MM.1S (cell line): ENCODE results near the gene RNF150.

Experiments used
- DNase-seq: peaks from one replicate; pipeline ENCODE4 v3.0.0-alpha.2; 2015
- H2AFZ ChIP-seq: fragments of 300-600 bp; sonication (generic); 2 replicates; pipeline ENCODE4 v1.6.0; 2016; ENCODE audit warnings: antibody characterized with exemption, low read length
- H3F3A ChIP-seq: fragments of 300-600 bp; sonication (generic); 2 replicates; pipeline ENCODE4 v1.6.1; 2016; ENCODE audit warnings: mild to moderate bottlenecking, antibody characterized with exemption, low read length, moderate library complexity, mixed read lengths; ENCODE audit not compliant: insufficient read depth
- H3K27ac ChIP-seq: fragments of 300-600 bp; sonication (generic); 2 replicates; pipeline ENCODE4 v1.5.1; 2016; ENCODE audit warnings: mild to moderate bottlenecking, low read length
- H3K27me3 ChIP-seq: fragments of 300-600 bp; sonication (generic); replicated peaks from 2 replicates; pipeline ENCODE4 v1.6.0; 2016; ENCODE audit warnings: low read length; ENCODE audit not compliant: insufficient read depth
- H3K36me3 ChIP-seq: fragments of 300-600 bp; sonication (generic); replicated peaks from 2 replicates; pipeline ENCODE4 v1.6.1; 2016; ENCODE audit warnings: mild to moderate bottlenecking, low read length, mixed read lengths; ENCODE audit not compliant: insufficient read depth
- H3K4me1 ChIP-seq: fragments of 300-600 bp; sonication (generic); 2 replicates; pipeline ENCODE4 v1.6.1; 2016; ENCODE audit warnings: low read length, mixed read lengths
- H3K4me2 ChIP-seq: fragments of 300-600 bp; sonication (generic); 2 replicates; pipeline ENCODE4 v1.6.0; 2016; ENCODE audit warnings: low read depth, low read length
- H3K4me3 ChIP-seq: fragments of 300-600 bp; sonication (generic); 2 replicates; pipeline ENCODE4 v1.5.1; 2016; ENCODE audit warnings: low read length, mixed read lengths
- H3K79me2 ChIP-seq: fragments of 300-600 bp; sonication (generic); 2 replicates; pipeline ENCODE4 v1.6.1; 2016; ENCODE audit warnings: mixed run types, low read length, mixed read lengths
- H3K9ac ChIP-seq: fragments of 300-600 bp; sonication (generic); 2 replicates; pipeline ENCODE4 v1.6.1; 2016; ENCODE audit warnings: low read length, mixed read lengths
- H3K9me2 ChIP-seq: fragments of 300-600 bp; sonication (generic); replicated peaks from 2 replicates; pipeline ENCODE4 v1.6.1; 2016; ENCODE audit warnings: mild to moderate bottlenecking, low read length, mixed read lengths; ENCODE audit not compliant: insufficient read depth
- H3K9me3 ChIP-seq: fragments of 300-600 bp; sonication (generic); replicated peaks from 2 replicates; pipeline ENCODE4 v1.6.1; 2016; ENCODE audit warnings: mild to moderate bottlenecking, low read length, mixed read lengths; ENCODE audit not compliant: insufficient read depth
- H4K20me1 ChIP-seq: fragments of 300-600 bp; sonication (generic); 2 replicates; pipeline ENCODE4 v1.6.1; 2016; ENCODE audit warnings: mild to moderate bottlenecking, low read length, moderate library complexity, mixed read lengths; ENCODE audit not compliant: insufficient read depth
- CTCF ChIP-seq: fragments of 300-600 bp; sonication (generic); IDR thresholded peaks from 2 replicates; pipeline ENCODE4 v1.5.1; 2016; ENCODE audit warnings: antibody characterized with exemption, low read length, mixed read lengths
- EZH2 ChIP-seq: fragments of 300-600 bp; sonication (generic); optimal IDR thresholded peaks from 2 replicates; pipeline ENCODE3; 2017; ENCODE audit warnings: low read depth, mild to moderate bottlenecking, antibody characterized with exemption, low read length, mixed read lengths
- EZH2phosphoT487 ChIP-seq: fragments of 300-600 bp; sonication (generic); IDR thresholded peaks from 2 replicates; pipeline ENCODE4 v1.6.1; 2018; ENCODE audit warnings: antibody characterized with exemption, low read length

RNF150 gene

DNA sequence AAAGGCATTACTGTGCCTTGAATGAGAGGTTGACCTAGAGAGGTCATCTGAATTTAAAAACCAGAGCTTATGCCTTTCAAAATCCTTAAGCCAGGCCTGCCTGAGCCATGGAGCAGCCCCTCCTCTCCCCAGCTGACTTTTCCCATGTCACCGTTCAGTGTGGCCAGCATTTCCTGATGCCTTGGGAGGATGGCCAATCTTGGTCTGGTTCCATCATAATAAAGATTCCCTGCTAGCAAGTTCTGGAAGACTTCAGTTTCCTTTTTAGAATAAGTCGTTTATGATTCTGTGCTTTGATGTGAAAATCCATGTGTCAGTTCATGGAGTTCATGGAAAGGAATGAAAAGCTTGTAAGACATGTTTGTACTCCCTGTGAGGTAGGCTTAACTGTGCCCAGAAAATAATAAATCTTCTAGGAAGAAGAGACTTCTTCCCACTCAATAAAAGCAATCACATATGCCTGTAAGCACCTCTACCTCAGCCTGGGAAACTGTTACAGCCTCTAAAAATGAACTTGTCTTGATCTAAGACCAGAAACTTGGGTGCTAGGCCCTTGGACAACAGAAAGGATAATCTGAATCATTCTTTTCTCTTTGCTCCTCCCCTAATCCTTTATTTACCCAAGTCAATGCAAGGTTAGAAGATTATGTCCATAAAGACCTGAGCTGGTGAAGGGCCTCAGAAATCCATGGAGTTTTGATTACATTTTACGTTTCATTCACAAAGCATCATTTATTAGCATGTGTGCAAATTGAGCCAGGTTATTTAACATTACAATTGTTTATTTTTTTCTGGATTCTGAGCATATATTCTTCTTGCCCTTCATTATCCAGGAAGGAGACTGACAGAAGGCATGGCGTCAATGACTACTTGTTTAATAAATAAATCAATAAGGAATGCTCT, 293.1 kb downstream of the RNF150 start:
- no peaks in the 10 kb centered on the region for H3K9me2 ChIP-seq
- H3K9me3 ChIP-seq = no peaks in the 10 kb centered on the region
- H3K27ac ChIP-seq = no peak overlapping the region
- H3K27me3 ChIP-seq = no peaks in the 10 kb centered on the region
- H3K79me2 ChIP-seq = no peaks in the 10 kb centered on the region
- no peaks in the 10 kb centered on the region for H4K20me1 ChIP-seq
- H3K36me3 ChIP-seq = no peaks in the 10 kb centered on the region
- TF ChIP-seq EZH2phosphoT487 = no peak
- no peak for TF ChIP-seq EZH2
- no peak for TF ChIP-seq CTCF
- H3F3A ChIP-seq = no peaks in the 10 kb centered on the region
- no peak overlapping the region for H3K9ac ChIP-seq
- no peaks in the 10 kb centered on the region for H3K4me1 ChIP-seq
- H3K4me3 ChIP-seq = no peak overlapping the region
- no peak overlapping the region for H2AFZ ChIP-seq
- DNase-seq = no peak
- no peak overlapping the region for H3K4me2 ChIP-seq

DNA sequence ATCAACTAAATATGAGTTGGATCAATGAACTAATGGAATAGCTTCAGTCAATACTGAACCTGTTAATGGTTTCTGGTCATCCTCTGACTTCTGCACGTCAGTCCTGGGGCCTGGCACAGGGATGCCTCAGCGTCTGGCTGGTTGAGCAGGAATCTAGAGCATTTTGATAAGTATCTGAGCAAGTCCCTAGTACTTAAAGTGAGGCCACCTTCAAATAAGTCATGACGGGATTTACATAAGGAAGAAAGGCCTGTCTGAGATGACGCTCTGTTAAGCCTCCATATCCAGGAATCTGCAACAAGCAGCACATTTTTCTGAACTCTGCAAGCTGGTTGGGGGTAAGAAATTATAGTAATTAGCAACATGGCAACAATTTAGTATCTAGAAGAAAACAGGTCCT, 293.9 kb downstream of the RNF150 start:
- no peak overlapping the region for H3K4me3 ChIP-seq
- H3K27ac ChIP-seq = no peak overlapping the region
- no peaks in the 10 kb centered on the region for H3F3A ChIP-seq
- H3K9ac ChIP-seq = no peak overlapping the region
- DNase-seq = no peak
- no peaks in the 10 kb centered on the region for H4K20me1 ChIP-seq
- H3K9me2 ChIP-seq = no peaks in the 10 kb centered on the region
- H3K9me3 ChIP-seq = no peaks in the 10 kb centered on the region
- no peaks in the 10 kb centered on the region for H3K36me3 ChIP-seq
- H3K4me1 ChIP-seq = no peaks in the 10 kb centered on the region
- H3K79me2 ChIP-seq = no peaks in the 10 kb centered on the region
- no peaks in the 10 kb centered on the region for H3K27me3 ChIP-seq
- H3K4me2 ChIP-seq = no peak overlapping the region
- TF ChIP-seq CTCF = no peak
- no peak for TF ChIP-seq EZH2
- TF ChIP-seq EZH2phosphoT487 = no peak
- no peak overlapping the region for H2AFZ ChIP-seq

DNA sequence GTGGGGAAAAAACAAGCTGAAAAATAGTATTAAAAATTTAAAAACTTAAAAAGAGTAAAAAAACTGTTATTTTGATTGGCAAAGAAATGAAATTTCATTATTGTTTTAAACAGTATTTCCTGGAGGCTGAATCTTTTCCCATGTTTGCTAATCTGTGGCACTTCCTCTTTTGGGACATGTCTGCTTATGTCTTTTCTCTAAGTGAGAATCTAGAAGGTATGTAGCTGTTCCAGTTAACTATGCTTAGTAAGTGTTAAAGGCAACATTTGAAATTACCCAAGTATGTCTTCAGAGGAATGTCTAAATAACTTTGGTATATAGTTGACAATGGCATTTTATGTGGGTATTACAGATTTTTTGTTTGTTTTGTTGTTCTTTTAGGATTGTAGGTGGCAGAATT, 295.5 kb downstream of the RNF150 start:
- Histone ChIP-seq H3K9ac (no peak overlapping the region), H3F3A (no peaks in the 10 kb centered on the region), H3K9me3 (no peaks in the 10 kb centered on the region), H3K27me3 (no peaks in the 10 kb centered on the region), H4K20me1 (no peaks in the 10 kb centered on the region), H3K4me1 (no peaks in the 10 kb centered on the region), H3K36me3 (no peaks in the 10 kb centered on the region), H3K27ac (no peak overlapping the region), H2AFZ (no peak overlapping the region), H3K4me3 (no peak overlapping the region), H3K79me2 (no peaks in the 10 kb centered on the region), H3K4me2 (no peak overlapping the region), H3K9me2 (no peaks in the 10 kb centered on the region)
- TF ChIP-seq CTCF (no peak), EZH2 (no peak), EZH2phosphoT487 (no peak)
- no peak for DNase-seq
